T-cell (primary cell): ENCODE results near the gene CD300E. TPM values are rescaled to one million over a fixed set of nuclear protein-coding genes. Genes with fewer than 3 reads are reported as not detected.

ENCODE experiments used
- ATAC-seq, 4 experiments: fragments of 200-7000 bp in 3 of 4; fragments of 150-1000 bp in 1 of 4; cut with Tn5 transposase; replicated peaks in 1 of 4; 1 replicate in 3 of 4; 2 replicates in 1 of 4; pipeline ENCODE4 v1.10.0; 2021; ENCODE audit warnings: moderate library complexity in 3 of 4, mild to moderate bottlenecking in 2 of 4, moderate number of reproducible peaks in 1 of 4
- CTCF ChIA-PET, 2 donors: fragments of 300-600 bp; sonication (Branson Sonifier 250); formaldehyde crosslinking; loops; one replicate each; lab custom pipeline; 2022; ENCODE audit warnings: antibody characterized with exemption in 2 of 2; lab: Charles Lee
- POLR2A ChIA-PET, 2 donors: fragments of 300-600 bp; sonication (Branson Sonifier 250); formaldehyde crosslinking; loops; one replicate each; lab custom pipeline; 2022; ENCODE audit warnings: antibody characterized with exemption in 2 of 2; lab: Charles Lee
- DNase-seq, 35 experiments: peaks; one replicate each; pipeline versions ENCODE4 v3.0.0 to v3.0.0-alpha.2; 2013 to 2023
- H3K27ac ChIP-seq: one replicate; pipeline ENCODE4 v1.5.1; 2013; ENCODE audit warnings: low read length
- H3K27me3 ChIP-seq, 2 experiments: replicated peaks in 1 of 2; 1 replicate in 1 of 2; 2 replicates in 1 of 2; pipeline versions ENCODE4 v1.6.1 to v1.7.0; 2013; ENCODE audit warnings: low read length in 1 of 2, mixed read lengths in 1 of 2; ENCODE audit not compliant: control insufficient read depth in 2 of 2, insufficient read depth in 2 of 2; ENCODE audit errors: extremely low read depth in 1 of 2
- H3K36me3 ChIP-seq, 2 donors: 1 replicate in 1 of 2; 2 replicates in 1 of 2; pipeline versions ENCODE4 v1.6.1 to v1.7.0; 2013; ENCODE audit warnings: low read length in 1 of 2; ENCODE audit not compliant: control insufficient read depth in 2 of 2, insufficient read depth in 1 of 2; ENCODE audit errors: extremely low read depth in 1 of 2
- H3K4me1 ChIP-seq, 2 experiments: 1 replicate in 1 of 2; 2 replicates in 1 of 2; pipeline versions ENCODE4 v1.6.1 to v1.7.0; 2013; ENCODE audit warnings: low read length in 2 of 2, mixed read lengths in 1 of 2; ENCODE audit not compliant: insufficient read depth in 2 of 2, control insufficient read depth in 1 of 2; ENCODE audit errors: extremely low read depth in 1 of 2
- H3K4me3 ChIP-seq, 2 donors: 1 replicate in 1 of 2; 2 replicates in 1 of 2; pipeline versions ENCODE4 v1.5.1 to v1.7.0; 2013; ENCODE audit warnings: mild to moderate bottlenecking in 2 of 2, low read length in 1 of 2, moderate library complexity in 1 of 2; ENCODE audit not compliant: control insufficient read depth in 1 of 2; ENCODE audit errors: extremely low read depth in 1 of 2
- H3K9me3 ChIP-seq: 2 replicates; pipeline ENCODE4 v1.7.0; 2013
- H3K27ac Mint-ChIP-seq, 2 donors: one replicate each; pipeline ENCODE4 v1.8.0; 2020 to 2021; ENCODE audit warnings: mild to moderate bottlenecking in 2 of 2, mixed read lengths in 2 of 2
- H3K27me3 Mint-ChIP-seq, 2 donors: one replicate each; pipeline ENCODE4 v1.8.0; 2021 to 2022; ENCODE audit warnings: mixed read lengths in 2 of 2
- H3K36me3 Mint-ChIP-seq: one replicate; pipeline ENCODE4 v1.8.0; 2021; ENCODE audit warnings: mixed read lengths
- H3K4me1 Mint-ChIP-seq, 3 donors: one replicate each; pipeline ENCODE4 v1.8.0; 2020 to 2022; ENCODE audit warnings: mixed read lengths in 3 of 3, mild to moderate bottlenecking in 1 of 3
- H3K4me3 Mint-ChIP-seq, 3 donors: one replicate each; pipeline ENCODE4 v1.8.0; 2020 to 2022; ENCODE audit warnings: mild to moderate bottlenecking in 3 of 3, mixed read lengths in 3 of 3, moderate library complexity in 3 of 3
- H3K9me3 Mint-ChIP-seq, 3 donors: one replicate each; pipeline ENCODE4 v1.8.0; 2020 to 2022; ENCODE audit warnings: mixed read lengths in 3 of 3
- WGBS: methylation state at CpG from one replicate; pipeline ENCODE4 v1.1.5; 2013; ENCODE audit warnings: missing lambda C conversion rate; ENCODE audit not compliant: insufficient coverage; 5-methylcytosine and 5-hydroxymethylcytosine counted together
- total RNA-seq, 35 experiments: library from RNA in 6 of 35; stranded (reverse) in 6 of 35; fragments of 120-200 nt in 1 of 35; gene quantifications; one replicate each; pipeline versions ENCODE4 v1.2.1 to v1.2.4 and lab custom pipeline; 2013 to 2026

Gene CD300E
- total RNA-seq, 5 donors from 2014 or later (not counting 1 experiment from before 2014, with no cell fraction given): 0.38 TPM; not detected in 4

DNA sequence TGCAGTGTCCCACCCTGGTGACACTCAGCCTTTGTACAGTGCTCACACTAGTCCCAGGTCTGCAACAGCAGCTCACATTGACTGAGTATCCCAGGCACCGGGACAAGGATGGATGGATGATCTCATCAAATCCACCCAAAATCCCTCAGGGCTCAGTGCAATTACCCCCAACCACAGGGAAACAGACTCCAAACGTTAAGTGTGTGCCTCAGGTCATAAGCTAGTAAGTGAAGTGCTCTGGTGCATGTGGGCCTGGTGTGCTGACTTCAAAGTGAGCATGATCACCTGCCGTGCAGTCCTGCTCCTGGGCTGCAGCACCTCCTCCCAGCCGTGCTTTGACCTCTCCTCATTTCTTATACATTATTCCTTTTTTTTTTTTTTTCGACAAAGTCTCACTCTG, 31.2 kb upstream of the CD300E start:
- peaks cover 30 to 39% of the 10 kb centered on the region in 2 donors for H3K27me3 Mint-ChIP-seq
- ATAC-seq (no peak), DNase-seq (no peak)
- H3K4me1 Mint-ChIP-seq: peaks cover 3 to 6% (median 4%) of the 10 kb centered on the region in 3 donors
- Histone ChIP-seq H3K4me3 (no peak overlapping the region), H3K9me3 (no peaks in the 10 kb centered on the region), H3K36me3 (no peaks in the 10 kb centered on the region), H3K27me3 (peaks cover 0 to 50% of the 10 kb centered on the region in 2 experiments), H3K4me1 (peaks cover 0 to 7% of the 10 kb centered on the region in 2 experiments), H3K27ac (no peak overlapping the region)
- WGBS: no CpG with 5 or more reads among the region's 5 CpGs
- H3K9me3 Mint-ChIP-seq: no peaks in the 10 kb centered on the region
- H3K36me3 Mint-ChIP-seq: no peaks in the 10 kb centered on the region
- no peak overlapping the region for H3K27ac Mint-ChIP-seq
- POLR2A ChIA-PET: no interaction called here
- H3K4me3 Mint-ChIP-seq: no peak overlapping the region
- CTCF ChIA-PET: no interaction called here

GRCh38 chr17:74652020-74652419, 28.5 kb upstream of the CD300E start:
- CTCF ChIA-PET: interaction anchor here in 1 of 2 donors (0.6 kb wide), 1 partner anchor 89 kb away, joined by 4 read pairs; no protein-coding TSS in a partner anchor
- peaks cover 0 to 51% of the 10 kb centered on the region in 2 experiments for H3K27me3 ChIP-seq
- POLR2A ChIA-PET: interaction anchor here in 1 of 2 donors (0.7 kb wide), 1 partner anchor 52 kb away, joined by 4 read pairs; no protein-coding TSS in a partner anchor

GRCh38 chr17:74649909-74650308, 26.4 kb upstream of the CD300E start:
- H3K36me3 Mint-ChIP-seq: no peaks in the 10 kb centered on the region
- CTCF ChIA-PET: no interaction called here

More at GRCh38 chr17:74652020-74652419, 28.5 kb upstream of the CD300E start:
- Histone ChIP-seq H3K36me3 (no peaks in the 10 kb centered on the region), H3K9me3 (no peaks in the 10 kb centered on the region), H3K4me3 (no peak overlapping the region), H3K4me1 (no peaks in the 10 kb centered on the region), H3K27ac (no peak overlapping the region)
- Mint-ChIP-seq H3K27ac (no peak overlapping the region), H3K9me3 (no peaks in the 10 kb centered on the region), H3K4me3 (no peak overlapping the region), H3K4me1 (no peaks in the 10 kb centered on the region), H3K27me3 (peaks cover 30 to 49% of the 10 kb centered on the region in 2 donors), H3K36me3 (no peaks in the 10 kb centered on the region)
- no peak for ATAC-seq
- no peak for DNase-seq
- 89% methylated on average over 3 of the region's 3 CpGs for WGBS

GRCh38 chr17:74647871-74648672, 24.5 kb upstream of the CD300E start:
- Histone ChIP-seq H3K27me3 (peaks cover 0 to 50% of the 10 kb centered on the region in 2 experiments), H3K27ac (no peak overlapping the region), H3K4me3 (no peak overlapping the region), H3K36me3 (no peaks in the 10 kb centered on the region), H3K4me1 (no peaks in the 10 kb centered on the region), H3K9me3 (no peaks in the 10 kb centered on the region)
- no peak overlapping the region for H3K27ac Mint-ChIP-seq
- H3K4me1 Mint-ChIP-seq: no peaks in the 10 kb centered on the region
- POLR2A ChIA-PET: no interaction called here
- H3K9me3 Mint-ChIP-seq: no peaks in the 10 kb centered on the region
- no peak for DNase-seq
- peaks cover 35 to 56% of the 10 kb centered on the region in 2 donors for H3K27me3 Mint-ChIP-seq
- CTCF ChIA-PET: no interaction called here
- 74% methylated on average over 7 of the region's 9 CpGs for WGBS
- H3K4me3 Mint-ChIP-seq: no peak overlapping the region
- no peaks in the 10 kb centered on the region for H3K36me3 Mint-ChIP-seq
- no peak for ATAC-seq

More at GRCh38 chr17:74649909-74650308, 26.4 kb upstream of the CD300E start:
- no peak overlapping the region for H3K27ac ChIP-seq
- peaks cover 35 to 55% of the 10 kb centered on the region in 2 donors for H3K27me3 Mint-ChIP-seq
- no peak overlapping the region for H3K27ac Mint-ChIP-seq
- H3K27me3 ChIP-seq: peaks cover 0 to 59% of the 10 kb centered on the region in 2 experiments
- H3K9me3 ChIP-seq: no peaks in the 10 kb centered on the region
- POLR2A ChIA-PET: no interaction called here
- DNase-seq (no peak), ATAC-seq (no peak)
- H3K4me1 ChIP-seq: no peaks in the 10 kb centered on the region
- WGBS: 95% methylated on average over 4 of the region's 6 CpGs
- no peak overlapping the region for H3K4me3 ChIP-seq
- no peaks in the 10 kb centered on the region for H3K4me1 Mint-ChIP-seq
- H3K4me3 Mint-ChIP-seq: no peak overlapping the region
- H3K9me3 Mint-ChIP-seq: no peaks in the 10 kb centered on the region
- H3K36me3 ChIP-seq: no peaks in the 10 kb centered on the region

- H3K4me1 Mint-ChIP-seq: peaks cover 0 to 7% (median 0%) of the 10 kb centered on the region in 3 donors
- H3K36me3 Mint-ChIP-seq: no peaks in the 10 kb centered on the region
- ATAC-seq (no peak), DNase-seq (peak in 1 of 35 experiments; percentile 33)
- Histone ChIP-seq H3K4me1 (no peaks in the 10 kb centered on the region), H3K36me3 (no peaks in the 10 kb centered on the region), H3K9me3 (no peaks in the 10 kb centered on the region), H3K4me3 (no peak overlapping the region), H3K27ac (no peak overlapping the region), H3K27me3 (peaks cover 0 to 48% of the 10 kb centered on the region in 2 experiments)
- H3K27me3 Mint-ChIP-seq: peaks cover 31 to 53% of the 10 kb centered on the region in 2 donors
- no peak overlapping the region for H3K4me3 Mint-ChIP-seq
- no peaks in the 10 kb centered on the region for H3K9me3 Mint-ChIP-seq
- CTCF ChIA-PET: no interaction called here
- 67% methylated on average over 1 of the region's 3 CpGs for WGBS
- no peak overlapping the region for H3K27ac Mint-ChIP-seq
- POLR2A ChIA-PET: no interaction called here
Observed at GRCh38 chr17:74646231-74646630, 22.7 kb upstream of the CD300E start.

DNA sequence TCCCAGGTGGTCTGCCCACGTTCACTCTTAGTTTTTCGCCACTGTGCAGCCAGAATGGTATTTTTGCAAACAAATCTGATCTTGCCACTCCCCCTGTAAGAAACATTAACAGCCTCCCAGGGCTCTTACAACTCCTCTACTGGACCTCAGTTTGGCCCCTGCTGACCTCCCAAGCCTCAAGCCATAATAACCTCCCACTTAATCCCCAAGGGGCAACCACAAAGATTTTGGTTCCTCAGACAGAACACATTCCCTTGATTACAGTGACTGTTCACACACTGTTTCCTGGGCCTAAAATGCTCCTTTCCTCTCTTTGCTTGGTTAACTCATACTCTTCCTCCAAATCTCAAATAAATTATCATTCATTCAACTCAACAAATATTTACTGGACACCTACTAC, 21.5 kb upstream of the CD300E start:
- peaks cover 0 to 4% of the 10 kb centered on the region in 2 experiments for H3K4me1 ChIP-seq
- no peaks in the 10 kb centered on the region for H3K9me3 Mint-ChIP-seq
- H3K9me3 ChIP-seq: no peaks in the 10 kb centered on the region
- H3K4me1 Mint-ChIP-seq: peaks cover 2 to 13% (median 2%) of the 10 kb centered on the region in 3 donors
- H3K27me3 ChIP-seq: peaks cover 0 to 44% of the 10 kb centered on the region in 2 experiments
- ChIA-PET CTCF (no interaction called here), POLR2A (no interaction called here)
- no peaks in the 10 kb centered on the region for H3K36me3 ChIP-seq
- peaks cover 23 to 46% of the 10 kb centered on the region in 2 donors for H3K27me3 Mint-ChIP-seq
- ATAC-seq (no peak), DNase-seq (no peak)
- no peak overlapping the region for H3K27ac Mint-ChIP-seq
- no peak overlapping the region for H3K4me3 Mint-ChIP-seq
- no peaks in the 10 kb centered on the region for H3K36me3 Mint-ChIP-seq
- H3K27ac ChIP-seq: no peak overlapping the region
- no peak overlapping the region for H3K4me3 ChIP-seq
- WGBS: 67% methylated on average over 2 of the region's 2 CpGs
